HG03565 (cell line): ENCODE measurements around the gene ERICH6.
"Not testable (repeated sequence)": the region's sequence is repeated elsewhere in the genome, so short reads cannot be mapped to it uniquely, and the experiment has no call there.

ENCODE experiments used
- ATAC-seq: cut with Tn5 transposase; IDR thresholded peaks from one replicate; pipeline ENCODE4 v1.9.1; 2021; ENCODE audit warnings: mild to moderate bottlenecking, moderate library complexity; ENCODE audit not compliant: unreplicated experiment

The ERICH6 gene

GRCh38 chr3:150682824-150683223 lies 20.9 kb downstream of the ERICH6 start:
- no peak for ATAC-seq

GRCh38 chr3:150682279-150682678 lies 21.4 kb downstream of the ERICH6 start:
- ATAC-seq: no peak

- peak; percentile 98 for ATAC-seq
Measured at GRCh38 chr3:150681057-150681456, 22.7 kb downstream of the ERICH6 start.

- ATAC-seq: no peak
Measured at GRCh38 chr3:150680562-150680961, 23.2 kb downstream of the ERICH6 start.

- no peak for ATAC-seq
Measured at GRCh38 chr3:150675587-150675986, 28.1 kb downstream of the ERICH6 start.

- no peak for ATAC-seq
Measured at GRCh38 chr3:150673966-150674365, 29.8 kb downstream of the ERICH6 start.

- no peak for ATAC-seq
Measured at GRCh38 chr3:150666167-150666566, 37.6 kb downstream of the ERICH6 start.

GRCh38 chr3:150663461-150663860 lies 40.3 kb downstream of the ERICH6 start:
- no peak for ATAC-seq

- ATAC-seq: no peak
Measured at GRCh38 chr3:150662410-150663200, 41.1 kb downstream of the ERICH6 start.

- ATAC-seq: no peak
Measured at GRCh38 chr3:150656316-150656715, 47.4 kb downstream of the ERICH6 start.

GRCh38 chr3:150653110-150653561 lies 50.6 kb downstream of the ERICH6 start:
- peak; percentile 42 for ATAC-seq

GRCh38 chr3:150640256-150640655 lies 63.5 kb downstream of the ERICH6 start:
- ATAC-seq: no peak

GRCh38 chr3:150639262-150639661 lies 64.5 kb downstream of the ERICH6 start:
- ATAC-seq: no peak

GRCh38 chr3:150636258-150636657 lies 67.5 kb downstream of the ERICH6 start:
- no peak for ATAC-seq

- ATAC-seq: peak; percentile 76
Measured at GRCh38 chr3:150635526-150635925, 68.2 kb downstream of the ERICH6 start.

GRCh38 chr3:150635076-150635475 lies 68.6 kb downstream of the ERICH6 start:
- ATAC-seq: no peak

- ATAC-seq: no peak
Measured at GRCh38 chr3:150631515-150632221, 72.1 kb downstream of the ERICH6 start.

- no peak for ATAC-seq
Measured at GRCh38 chr3:150627557-150627956, 76.2 kb downstream of the ERICH6 start.

GRCh38 chr3:150626148-150626930 lies 77.4 kb downstream of the ERICH6 start:
- no peak for ATAC-seq

- no peak for ATAC-seq
Measured at GRCh38 chr3:150623945-150624344, 79.8 kb downstream of the ERICH6 start.

GRCh38 chr3:150622955-150623354 lies 80.8 kb downstream of the ERICH6 start:
- not testable (repeated sequence) for ATAC-seq
